GM12891 (cell line): Measurements from ENCODE around the gene NEGR1.

Experiments used
- PAX5 ChIP-seq: IDR thresholded peaks from 2 replicates; pipeline ENCODE4 v1.6.1; 2011; ENCODE audit warnings: low read length, moderate library complexity, mild to moderate bottlenecking; ENCODE audit not compliant: insufficient read depth, severe bottlenecking
- POLR2A ChIP-seq: IDR thresholded peaks from 2 replicates; pipeline ENCODE4 v1.6.1; 2011; ENCODE audit warnings: low read depth, low read length, control low read depth
- POLR2AphosphoS5 ChIP-seq: IDR thresholded peaks from 2 replicates; pipeline ENCODE4 v1.6.1; 2011; ENCODE audit warnings: low read depth, low read length, control low read depth

DNA sequence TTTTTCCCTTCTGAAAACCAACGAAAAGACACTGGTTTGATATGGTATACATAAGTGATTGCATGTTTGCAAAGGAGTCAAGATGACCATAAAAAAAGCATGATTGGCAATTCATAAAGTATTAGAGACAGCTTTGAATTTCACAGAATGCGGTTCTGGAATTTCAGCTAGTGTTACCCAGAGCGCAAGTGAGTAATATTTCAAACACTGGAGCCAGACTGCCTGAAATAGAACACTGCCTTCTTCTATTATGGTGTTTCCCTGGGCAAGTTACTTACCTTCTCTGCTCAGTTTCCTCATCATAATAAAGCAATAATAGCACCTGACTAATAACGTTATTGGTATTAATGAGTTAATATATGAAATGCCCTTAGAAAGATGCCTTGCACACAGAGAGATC, 54.7 kb downstream of the NEGR1 start:
- TF ChIP-seq POLR2A: no peak
- no peak for TF ChIP-seq POLR2AphosphoS5
- no peak for TF ChIP-seq PAX5
